Bronchial epithelial cell (primary cell): ENCODE data around the gene PEX6. TPM values are rescaled to one million over a fixed set of nuclear protein-coding genes. Genes with fewer than 3 reads are reported as not detected.

Experiments used
- DNase-seq: peaks from one replicate; pipeline ENCODE4 v3.0.0-alpha.2; 2010; ENCODE audit warnings: low read depth
- FAIRE-seq: peaks from 2 replicates; lab custom pipeline; 2011; peaks lifted over from hg19 to GRCh38; lab: Jason Lieb, UNC
- H3K27me3 ChIP-seq: 2 replicates; pipeline ENCODE4 v1.5.1; 2011; ENCODE audit warnings: low read length; ENCODE audit not compliant: control insufficient read depth, insufficient read depth
- H3K36me3 ChIP-seq: 2 replicates; pipeline ENCODE4 v1.5.1; 2011; ENCODE audit warnings: low read length; ENCODE audit not compliant: control insufficient read depth, insufficient read depth
- H3K4me3 ChIP-seq: 2 replicates; pipeline ENCODE4 v1.5.1; 2011; ENCODE audit warnings: mild to moderate bottlenecking, low read depth, low read length, control low read depth
- CTCF ChIP-seq: IDR thresholded peaks from 2 replicates; pipeline ENCODE4 v1.5.1; 2011; ENCODE audit warnings: mild to moderate bottlenecking, moderate library complexity, low read length, control low read depth, inconsistent platforms; ENCODE audit not compliant: insufficient read depth, severe bottlenecking
- total RNA-seq: library from RNA; depleted of rRNA; stranded (reverse); fragments of >200 nt; gene quantifications from 2 replicates; pipeline ENCODE4 v1.2.1, GENCODE V29; 2014

PEX6 gene
- total RNA-seq, 1 donor from 2014 or later = 25.0 TPM

- TF ChIP-seq CTCF = no peak
- peak; percentile 79 for FAIRE-seq
Observed at GRCh38 chr6:43013843-43014433, 35.0 kb upstream of the PEX6 start, which contains the start of the genes KLHDC3 and MEA1. Gene KLHDC3 (plus strand): TSS chr6:43014249. CDS start chr6:43017193, 2,944 bp downstream. Gene MEA1 (minus strand): TSS chr6:43013946. CDS start chr6:43013813, 133 bp downstream.

GRCh38 chr6:43013097-43013842 lies 34.3 kb upstream of the PEX6 start:
- no peak for TF ChIP-seq CTCF
- DNase-seq (peak; percentile 16), FAIRE-seq (no peak)
- peak overlapping the region; percentile 70 for H3K4me3 ChIP-seq
- no peaks in the 10 kb centered on the region for H3K27me3 ChIP-seq
- peaks cover 28% of the 10 kb centered on the region for H3K36me3 ChIP-seq

More at GRCh38 chr6:43013843-43014433, 35.0 kb upstream of the PEX6 start, which contains the start of the genes KLHDC3 and MEA1:
- no peaks in the 10 kb centered on the region for H3K27me3 ChIP-seq
- DNase-seq = peak; percentile 100
- peaks cover 29% of the 10 kb centered on the region for H3K36me3 ChIP-seq
- H3K4me3 ChIP-seq = peak within 1 kb of the TSS; percentile 70

- DNase-seq = no peak
- FAIRE-seq = no peak
- Histone ChIP-seq H3K4me3 (no peak overlapping the region), H3K36me3 (peaks cover 28% of the 10 kb centered on the region), H3K27me3 (no peaks in the 10 kb centered on the region)
- TF ChIP-seq CTCF = no peak
Observed at GRCh38 chr6:43012364-43012763, 33.4 kb upstream of the PEX6 start.

GRCh38 chr6:43011207-43011606 lies 32.2 kb upstream of the PEX6 start:
- Histone ChIP-seq H3K36me3 (peaks cover 35% of the 10 kb centered on the region), H3K4me3 (no peak overlapping the region), H3K27me3 (no peaks in the 10 kb centered on the region)
- DNase-seq (no peak), FAIRE-seq (no peak)
- TF ChIP-seq CTCF = no peak

GRCh38 chr6:43009124-43009523 lies 30.1 kb upstream of the PEX6 start:
- TF ChIP-seq CTCF = peak; percentile 59
- H3K4me3 ChIP-seq = no peak overlapping the region
- DNase-seq (peak; percentile 24), FAIRE-seq (no peak)
- no peaks in the 10 kb centered on the region for H3K27me3 ChIP-seq
- H3K36me3 ChIP-seq = peaks cover 35% of the 10 kb centered on the region
